Left forelimb (tissue), 1 donor: ENCODE measurements around the gene SAMD11.
"Not testable (repeated sequence)": the region's sequence is repeated elsewhere in the genome, so short reads cannot be mapped to it uniquely, and the experiment has no call there.

Experiments
- DNase-seq: peaks from one replicate; pipeline ENCODE4 v3.0.0-alpha.2; 2018; ENCODE audit warnings: low spot score

SAMD11 gene

DNA sequence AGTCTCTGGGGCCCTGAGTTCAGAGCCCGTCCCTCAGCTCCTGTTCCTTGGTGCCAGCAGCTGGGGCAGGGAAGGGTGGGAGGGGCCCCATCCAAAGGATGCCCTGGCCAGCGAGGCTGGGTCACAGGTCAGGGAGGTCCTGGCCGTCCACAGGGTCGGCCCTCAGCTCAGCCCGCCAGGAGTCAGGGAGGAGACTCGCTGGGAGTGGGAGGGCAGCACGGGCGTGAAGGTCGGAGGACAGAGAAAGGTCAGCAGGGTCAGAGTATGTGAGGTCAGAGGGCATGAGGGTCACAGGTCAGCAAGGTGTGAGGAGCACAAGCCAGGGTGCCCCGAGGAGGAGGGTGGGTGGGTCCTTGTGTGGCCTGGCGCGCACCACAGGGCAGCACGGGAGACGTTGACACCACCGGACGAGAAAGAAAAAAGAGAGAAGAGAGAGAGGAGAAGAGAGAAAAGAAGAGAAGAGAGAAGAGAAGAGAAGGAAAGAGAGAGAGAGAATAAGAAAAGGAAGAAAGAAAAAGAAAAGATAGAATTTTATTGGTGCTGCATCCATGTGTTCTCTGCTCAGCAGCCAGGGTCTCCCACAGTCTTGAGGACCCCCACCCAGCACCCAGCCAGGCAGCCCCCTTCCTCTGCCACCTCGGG is 51.1 kb downstream of the SAMD11 start:
- no peak for DNase-seq

DNA sequence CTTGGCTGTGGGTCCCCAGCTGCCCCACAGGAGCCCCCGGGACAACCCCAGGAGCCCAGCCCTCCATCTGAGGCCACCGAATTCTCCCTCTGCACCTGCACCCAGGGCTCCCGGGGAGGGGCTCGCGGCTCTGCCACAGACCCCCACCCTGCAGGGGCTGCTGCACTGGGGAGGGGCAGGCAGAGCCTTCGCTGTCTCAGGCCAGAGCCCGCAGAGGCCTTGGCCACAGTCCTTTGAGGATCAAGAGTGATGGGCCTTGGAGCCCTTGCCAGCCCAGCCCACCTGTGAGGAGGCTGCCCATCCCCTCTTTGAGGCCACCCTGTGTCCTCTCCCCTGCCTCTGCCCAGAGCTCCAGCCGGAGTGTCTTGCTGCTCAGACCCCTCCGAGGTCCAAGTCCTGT is 51.6 kb downstream of the SAMD11 start:
- no peak for DNase-seq

DNA sequence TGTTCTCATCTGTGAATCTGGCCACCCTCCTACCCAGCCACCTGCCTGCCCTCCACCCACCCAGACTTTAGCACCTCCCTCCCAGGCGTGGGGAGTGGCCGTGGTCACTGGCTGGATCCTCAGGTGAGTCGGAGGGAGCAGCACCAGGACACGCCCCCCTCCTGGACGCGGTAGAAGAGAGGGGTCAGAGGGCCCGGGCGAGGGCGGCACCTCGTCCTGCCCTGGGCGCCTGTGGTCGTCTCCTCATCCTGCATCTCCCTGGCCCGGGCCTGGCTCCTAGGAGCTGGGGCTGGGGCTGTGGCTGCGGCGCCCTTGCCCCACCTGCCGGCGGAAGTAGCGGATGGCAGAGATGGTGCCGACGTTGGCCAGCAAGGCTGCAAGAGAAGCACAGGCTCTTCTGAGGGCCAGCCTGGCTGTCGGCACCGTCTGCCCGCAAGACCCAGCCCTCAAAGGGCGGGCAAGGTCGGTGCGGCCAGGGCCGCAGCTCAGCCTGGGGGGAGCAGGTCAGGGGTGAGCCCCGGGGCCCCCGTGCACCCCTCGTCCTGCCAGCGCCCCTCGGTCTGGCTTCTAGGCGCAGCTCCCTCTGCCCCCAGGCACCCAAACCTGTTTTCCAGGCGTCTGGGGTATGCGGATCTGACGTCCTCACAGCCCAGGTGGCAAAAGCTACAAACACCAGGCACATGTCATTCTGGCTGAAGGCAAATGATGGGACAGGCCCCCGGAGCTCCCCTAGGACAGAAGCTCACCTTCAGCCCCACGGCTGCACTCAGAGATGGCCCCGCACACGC is 52.4 kb downstream of the SAMD11 start:
- no peak for DNase-seq

DNA sequence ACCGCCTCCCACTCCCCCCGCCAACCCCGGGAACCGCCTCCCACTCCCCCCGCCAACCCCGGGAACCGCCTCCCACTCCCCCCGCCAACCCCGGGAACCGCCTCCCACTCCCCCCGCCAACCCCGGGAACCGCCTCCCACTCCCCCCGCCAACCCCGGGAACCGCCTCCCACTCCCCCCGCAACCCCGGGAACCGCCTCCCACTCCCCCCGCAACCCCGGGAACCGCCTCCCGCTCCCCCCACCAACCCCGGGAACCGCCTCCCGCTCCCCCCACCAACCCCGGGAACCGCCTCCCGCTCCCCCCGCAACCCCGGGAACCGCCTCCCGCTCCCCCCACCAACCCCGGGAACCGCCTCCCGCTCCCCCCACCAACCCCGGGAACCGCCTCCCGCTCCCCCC is 53.1 kb downstream of the SAMD11 start:
- not testable (repeated sequence) for DNase-seq

DNA sequence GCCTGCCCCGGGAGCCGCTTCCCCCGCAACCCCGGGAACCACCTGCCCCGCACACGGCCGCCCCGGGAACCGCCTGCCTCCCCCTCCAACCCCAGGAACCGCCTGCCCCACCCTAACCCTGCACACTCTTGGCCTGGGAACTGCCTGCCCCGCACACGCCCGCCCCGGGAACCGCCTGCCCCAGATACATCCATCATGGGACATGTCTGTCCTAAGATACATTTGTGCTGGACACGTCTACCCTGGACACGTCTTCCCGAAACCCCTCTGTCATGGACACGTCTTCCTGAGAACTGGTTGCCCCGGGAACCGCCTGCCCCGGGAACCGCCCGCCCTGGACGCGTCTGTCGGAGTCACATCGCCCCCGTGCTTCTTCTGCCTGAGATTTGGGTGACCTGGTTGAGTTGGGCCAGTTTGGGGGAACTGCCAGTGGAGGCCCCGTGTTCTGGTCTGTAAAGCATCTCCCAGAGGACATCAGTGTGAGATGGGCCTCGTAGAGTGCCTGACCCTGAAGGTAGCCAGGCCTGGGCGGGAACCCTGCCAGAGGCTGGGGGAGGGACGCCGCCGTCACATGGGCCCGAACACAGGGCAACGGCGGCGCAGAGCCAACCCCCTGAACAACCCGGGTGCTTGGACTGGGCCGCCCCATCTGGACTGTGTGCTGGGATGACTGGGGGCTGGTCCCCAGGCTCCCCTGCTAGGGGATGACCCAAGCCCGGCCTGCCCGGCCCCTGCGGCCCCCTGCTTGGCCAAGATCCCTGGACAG is 54.5 kb downstream of the SAMD11 start:
- DNase-seq = no peak

DNA sequence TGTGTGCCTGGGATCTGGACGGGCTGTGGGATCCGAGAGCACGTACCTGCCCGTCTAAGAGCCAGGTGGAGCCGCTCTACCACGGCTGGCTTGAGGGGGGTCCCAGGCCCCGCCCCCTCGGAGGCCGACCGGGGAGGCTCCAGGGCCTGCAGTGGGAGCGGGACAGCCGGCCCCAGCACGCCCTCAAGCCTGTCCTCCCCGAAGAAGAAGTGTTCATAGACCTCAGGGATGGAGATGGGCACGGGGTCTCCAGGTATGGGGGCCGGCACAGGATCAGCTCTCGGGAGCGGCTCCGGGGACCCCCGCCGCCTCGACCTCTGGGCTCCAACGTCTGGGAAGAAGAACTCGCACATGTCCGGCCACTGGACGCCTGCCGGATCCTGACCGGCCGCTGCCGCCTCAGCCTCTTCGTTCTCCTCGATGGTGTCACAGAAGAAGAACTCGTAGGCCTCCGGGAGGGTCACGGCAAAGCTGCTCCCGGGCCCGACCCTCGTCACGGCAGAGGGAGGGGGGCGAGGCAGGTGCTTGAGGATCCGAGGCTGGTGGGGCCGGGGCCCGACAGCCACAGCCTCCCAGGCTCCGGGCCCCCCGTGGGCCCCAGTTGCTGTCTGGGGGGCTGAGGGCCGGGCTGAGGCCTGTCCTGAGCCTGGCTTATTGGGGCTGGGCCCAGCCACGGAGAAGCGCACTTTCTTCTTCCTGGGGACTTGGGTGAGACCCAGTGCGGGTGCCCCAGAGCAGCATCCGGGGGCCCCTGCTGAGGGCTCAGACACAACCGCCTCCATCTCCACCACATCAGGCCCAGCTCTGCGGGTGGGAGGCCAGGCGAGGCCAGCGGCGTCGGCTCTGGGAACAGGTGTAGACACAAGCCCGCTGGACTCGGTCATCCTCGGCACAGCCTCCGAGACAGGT is 55.4 kb downstream of the SAMD11 start:
- DNase-seq = no peak

DNA sequence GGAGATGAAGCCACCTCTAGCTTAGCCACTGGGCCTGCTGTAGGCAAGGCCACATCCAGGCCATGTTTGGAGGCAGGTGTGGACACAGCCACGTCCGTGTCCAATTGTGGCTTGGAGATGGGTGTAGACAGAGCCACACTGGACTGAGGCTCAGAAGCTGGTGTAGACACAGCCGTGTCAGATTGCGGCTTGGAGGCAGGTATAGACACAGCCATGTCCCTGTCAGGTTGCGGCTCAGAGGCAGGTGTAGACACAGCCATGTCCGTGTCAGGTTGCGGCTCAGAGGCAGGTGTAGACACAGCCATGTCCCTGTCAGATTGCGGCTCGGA is 56.0 kb downstream of the SAMD11 start:
- DNase-seq = no peak

DNA sequence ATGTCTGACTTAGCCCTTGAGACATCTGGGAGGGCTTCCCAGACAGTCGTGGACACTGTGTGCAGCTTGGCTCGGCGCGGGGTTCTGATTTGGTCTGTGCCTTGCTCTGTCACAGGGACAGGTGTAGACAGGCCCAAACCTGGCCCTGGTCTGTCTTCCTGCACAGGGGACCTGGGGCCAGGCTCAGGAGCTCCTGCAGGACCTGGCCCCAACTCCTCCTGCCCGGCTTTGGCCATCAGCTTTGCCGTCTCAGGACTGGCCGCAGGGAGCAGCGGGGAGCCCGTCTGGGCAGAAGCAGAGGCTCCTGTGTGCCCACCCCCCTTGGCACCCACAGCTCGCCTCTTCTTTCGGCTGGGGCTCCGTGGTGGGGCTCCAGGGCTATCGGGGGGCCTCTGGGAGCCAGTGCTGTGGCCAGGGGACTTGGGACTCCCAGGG is 56.4 kb downstream of the SAMD11 start:
- DNase-seq = no peak

DNA sequence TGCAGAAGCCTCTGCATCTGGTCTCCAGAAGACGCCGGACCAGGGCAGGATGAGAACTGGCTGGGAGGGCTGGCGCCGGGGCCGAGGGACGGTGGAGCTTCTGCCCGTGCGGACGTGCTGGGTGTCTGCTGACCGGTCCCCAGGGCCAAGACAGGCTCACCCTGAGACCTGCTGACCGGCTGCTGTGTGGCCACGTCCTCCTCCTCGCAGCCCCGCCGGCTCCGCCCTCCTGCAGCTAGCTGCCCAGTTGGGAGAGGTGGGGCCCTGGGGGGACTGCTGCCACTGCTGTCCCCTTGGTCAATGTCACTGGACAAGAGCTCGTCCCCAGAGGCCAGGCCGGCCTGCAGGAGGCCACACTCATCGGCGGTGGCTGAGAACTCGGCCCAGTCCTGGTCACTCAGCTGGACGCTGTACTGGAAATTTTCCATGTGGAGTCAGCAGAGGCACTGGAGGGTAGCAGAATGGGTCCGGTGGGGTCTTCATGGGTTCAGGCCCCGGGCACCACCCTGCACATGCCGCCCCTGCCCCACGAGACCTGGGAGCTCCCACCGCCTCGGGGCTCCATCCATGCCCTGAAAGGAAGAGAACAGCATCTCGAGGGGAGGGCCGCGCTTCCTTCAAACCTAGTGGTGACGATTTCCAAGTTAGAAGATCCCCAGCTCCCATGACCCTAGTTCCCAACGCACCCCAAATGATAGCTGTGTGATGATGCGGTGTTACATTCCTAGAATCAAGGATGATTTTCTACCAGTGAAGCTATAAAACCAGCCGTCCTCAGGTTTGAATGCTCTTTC is 57.1 kb downstream of the SAMD11 start:
- DNase-seq = no peak

DNA sequence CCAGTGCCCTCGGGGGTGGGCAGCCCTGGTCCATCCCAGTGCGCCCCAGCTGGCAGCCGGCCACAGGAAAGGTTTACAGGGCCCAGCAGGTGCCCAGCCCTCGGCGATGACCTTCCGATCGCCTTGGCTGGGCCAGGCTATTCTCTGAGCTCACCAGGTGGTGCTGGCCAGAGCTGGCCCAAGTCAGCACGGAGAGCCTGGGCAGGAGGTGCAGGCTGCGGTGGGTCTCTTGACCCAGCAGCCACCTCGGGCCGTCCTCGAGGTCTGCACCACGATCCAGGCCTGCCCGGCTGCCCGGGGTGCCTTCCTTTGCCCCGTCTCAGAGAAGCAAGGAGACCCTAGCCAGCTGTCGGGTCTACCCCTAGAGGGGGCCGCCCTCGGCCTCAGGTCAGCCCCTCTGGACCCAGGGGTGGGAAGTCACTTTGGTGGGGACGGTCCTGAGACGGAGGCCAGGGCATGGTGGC is 57.8 kb downstream of the SAMD11 start:
- DNase-seq = no peak

DNA sequence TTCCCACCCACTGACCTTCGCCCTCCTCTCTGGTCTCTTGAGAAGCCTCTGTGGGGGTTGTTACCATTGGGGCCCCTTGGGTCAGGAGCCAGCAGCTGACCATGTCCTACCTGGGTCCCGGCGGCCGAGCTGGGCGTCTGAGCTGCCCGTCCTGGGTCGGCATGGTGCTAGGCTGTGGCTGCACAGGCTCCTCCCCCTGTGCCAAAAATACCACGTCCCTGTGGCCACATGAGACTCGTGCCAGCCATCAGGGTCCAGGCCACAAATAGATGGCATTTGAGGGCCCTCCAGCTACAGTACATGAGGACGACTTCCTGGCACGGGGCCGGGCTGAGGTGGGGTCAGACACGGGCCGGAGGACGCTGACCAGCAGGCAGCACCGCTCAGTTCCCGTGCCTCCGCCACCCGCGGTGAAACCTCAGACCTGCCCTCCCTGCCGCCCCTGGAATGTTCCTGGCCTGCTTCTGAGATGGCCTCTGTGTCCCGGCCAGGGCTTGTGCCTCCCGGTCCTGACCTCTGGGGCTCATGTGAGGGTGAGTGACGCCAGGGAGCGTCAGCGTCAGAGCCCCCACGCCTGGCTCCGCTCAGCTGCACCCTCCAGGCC is 58.3 kb downstream of the SAMD11 start, which contains the start of gene PERM1:
TSS of gene PERM1 (minus strand) at position 139 of the 604 bp plus-strand sequence. CDS start 1,064 bp downstream, outside the sequence.
- no peak for DNase-seq

DNA sequence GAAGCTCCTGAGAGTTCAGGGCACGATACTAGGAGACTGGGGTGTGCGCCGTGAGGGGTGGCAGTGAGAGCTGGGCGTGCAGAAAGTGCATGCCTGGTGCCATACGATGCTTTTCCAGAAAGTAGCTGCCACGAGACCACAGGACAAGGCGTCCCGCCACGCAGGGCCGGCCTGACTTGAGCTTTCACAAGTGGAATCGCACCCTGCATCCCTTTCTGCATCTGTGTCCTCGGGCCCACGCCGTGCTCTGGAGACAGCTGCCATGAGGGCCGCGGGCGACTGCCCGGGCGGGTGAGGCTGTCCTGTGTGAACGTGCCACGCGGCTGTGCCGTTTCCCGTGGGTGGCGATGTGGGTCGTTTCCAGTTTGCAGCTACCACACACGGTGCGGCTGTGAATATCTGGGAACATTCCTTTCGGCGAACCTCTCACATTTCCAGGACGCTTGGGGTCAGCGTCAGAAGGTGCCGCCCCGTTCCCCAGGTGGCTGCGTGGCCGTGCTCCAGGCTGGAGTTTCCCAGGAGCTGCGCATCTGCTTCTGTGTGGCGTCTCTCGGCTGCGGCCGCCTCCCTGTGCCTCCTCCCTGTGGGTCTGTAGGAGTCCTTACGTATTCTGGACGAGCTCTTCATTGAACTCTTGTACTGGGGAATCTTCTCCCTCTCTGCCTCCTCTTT is 59.2 kb downstream of the SAMD11 start:
- no peak for DNase-seq

DNA sequence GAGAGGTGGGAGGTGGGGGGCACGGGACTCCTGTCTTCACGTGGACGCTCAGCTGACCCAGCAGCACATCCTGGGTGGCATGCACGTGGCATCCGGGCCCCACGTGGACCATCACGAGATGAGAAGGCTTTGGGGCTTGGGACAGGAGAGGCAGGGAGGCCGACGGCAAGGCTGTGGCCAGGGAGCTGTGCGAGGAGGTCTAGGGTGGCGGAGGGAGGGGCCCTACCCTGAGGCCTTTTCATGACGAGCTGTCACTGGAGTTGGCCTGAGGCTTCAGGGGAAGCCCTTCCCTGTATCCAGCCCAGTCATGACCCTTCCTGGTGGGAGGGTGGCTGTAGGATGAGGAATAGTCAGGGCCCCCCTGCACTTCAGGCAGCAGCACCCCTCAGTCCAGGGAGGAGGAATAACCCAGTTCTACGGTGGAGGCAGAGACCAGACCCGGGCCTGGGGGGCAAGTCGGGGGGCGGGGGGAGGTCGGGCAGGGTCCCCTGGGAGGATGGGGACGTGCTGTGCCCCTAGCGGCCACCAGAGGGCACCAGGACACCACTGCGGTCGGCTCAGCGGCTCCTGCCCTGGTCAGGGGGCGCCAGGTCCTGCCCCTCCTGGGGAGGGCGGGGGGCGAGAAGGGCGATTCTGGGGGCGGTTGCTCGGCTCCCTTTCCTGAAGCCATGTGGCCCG is 60.2 kb downstream of the SAMD11 start:
- no peak for DNase-seq

DNA sequence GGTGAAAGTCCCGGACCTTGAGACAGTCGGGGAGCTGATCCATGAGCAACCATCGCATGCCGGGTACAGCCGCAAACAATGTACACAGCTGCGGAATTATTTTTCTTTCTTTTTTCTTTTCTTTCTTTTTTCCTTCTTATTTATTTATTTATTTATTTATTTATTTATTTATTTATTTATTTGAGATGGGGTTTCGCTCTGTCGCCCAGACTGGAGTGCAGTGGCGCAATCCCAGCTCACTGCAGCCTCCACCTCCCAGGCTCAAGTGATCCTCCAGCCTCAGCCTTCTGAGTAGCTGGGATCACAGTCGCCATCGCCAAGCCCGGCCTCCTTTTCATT is 60.7 kb downstream of the SAMD11 start:
- DNase-seq = no peak

DNA sequence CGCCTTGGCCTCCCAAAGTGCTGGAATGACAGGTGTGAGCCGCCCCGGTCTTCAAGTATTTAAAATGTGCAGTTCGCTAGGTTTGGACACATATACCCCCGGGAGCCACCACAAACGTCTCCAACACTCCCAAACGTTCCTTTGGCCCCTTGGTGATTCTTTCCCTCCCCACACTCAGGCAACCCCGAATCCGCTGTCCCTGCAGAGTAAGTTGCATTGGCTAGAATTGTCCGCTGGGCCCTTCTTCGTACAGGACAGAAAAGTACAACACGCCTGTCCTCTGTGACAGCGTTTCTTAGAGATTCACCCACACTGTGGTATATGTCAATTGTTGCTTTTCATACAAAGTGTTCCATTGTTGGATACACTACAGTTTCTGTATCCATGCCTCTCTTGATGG is 61.4 kb downstream of the SAMD11 start:
- no peak for DNase-seq

DNA sequence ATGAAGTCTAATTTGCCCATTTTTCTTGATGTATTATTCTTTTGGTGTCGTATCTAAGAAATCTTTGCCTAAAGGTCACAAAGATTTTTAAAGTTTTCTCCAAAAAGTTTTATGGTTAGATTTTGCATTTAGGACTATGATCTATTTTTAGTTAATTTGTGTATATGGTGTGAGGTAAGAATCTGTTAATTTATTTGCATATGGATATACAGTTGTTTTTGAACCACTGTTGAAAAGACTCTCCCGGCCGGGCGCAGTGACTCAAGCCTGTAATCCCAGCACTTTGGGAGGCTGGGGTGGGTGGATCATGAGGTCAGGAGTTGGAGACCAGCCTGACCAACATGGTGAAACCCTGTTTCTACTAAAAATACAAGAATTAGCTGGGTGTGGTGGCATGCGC is 64.3 kb downstream of the SAMD11 start:
- DNase-seq = not testable (repeated sequence)

DNA sequence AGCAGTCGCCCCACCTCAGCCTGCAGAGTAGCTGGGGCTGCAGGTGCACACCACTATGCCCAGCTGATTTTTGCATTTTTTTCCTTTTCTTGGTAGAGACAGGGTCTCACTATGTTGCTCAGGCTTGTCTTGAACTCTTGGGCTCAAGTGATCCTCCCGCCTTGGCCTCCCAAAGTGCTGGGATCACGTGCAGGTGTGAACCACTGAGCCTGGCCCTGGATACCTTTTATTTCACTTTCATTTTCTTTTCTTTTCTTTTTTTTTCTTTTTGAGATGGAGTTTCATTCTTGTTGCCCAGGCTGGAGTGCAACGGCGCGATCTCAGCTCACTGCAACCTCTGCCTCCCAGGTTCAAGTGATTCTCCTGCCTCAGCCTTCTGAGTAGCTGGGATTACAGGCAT is 67.6 kb downstream of the SAMD11 start:
- not testable (repeated sequence) for DNase-seq

DNA sequence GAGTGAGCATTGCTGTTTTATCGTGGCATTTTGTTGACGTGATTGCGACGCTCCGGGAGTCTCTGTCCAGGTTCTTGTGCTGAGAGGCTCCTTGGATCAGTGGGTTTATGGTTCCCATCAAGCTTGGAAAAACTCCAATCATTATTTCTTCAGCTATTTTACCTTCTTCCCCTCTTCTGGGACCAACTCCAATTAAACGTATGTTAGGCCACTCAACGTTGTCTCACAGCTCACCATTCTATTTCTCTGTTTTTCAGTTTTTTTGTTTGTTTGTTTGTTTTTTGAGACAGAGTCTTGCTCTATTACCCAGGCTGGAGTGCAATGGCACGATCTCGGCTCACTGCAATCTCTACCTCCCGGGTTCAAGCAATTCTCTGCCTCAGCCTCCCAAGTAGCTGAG is 68.2 kb downstream of the SAMD11 start:
- no peak for DNase-seq

DNA sequence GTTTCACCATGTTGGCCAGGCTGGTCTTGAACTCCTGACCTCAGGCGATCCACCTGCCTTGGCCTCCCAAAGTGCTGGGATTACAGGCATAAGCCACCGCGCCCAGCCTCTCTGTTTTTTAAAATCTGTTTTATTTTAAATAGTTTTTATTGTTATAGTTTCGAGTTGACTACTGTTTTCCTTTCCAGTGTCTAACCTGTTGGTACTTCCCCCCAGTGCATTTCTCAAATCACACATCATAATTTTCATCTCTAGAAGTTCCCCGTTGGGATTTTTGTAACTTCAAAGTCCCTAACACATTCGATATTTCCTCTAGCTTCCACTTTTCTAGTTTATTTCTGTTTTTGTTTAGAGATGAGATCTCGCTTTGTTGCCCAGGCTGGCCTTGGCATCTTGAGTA is 68.6 kb downstream of the SAMD11 start:
- no peak for DNase-seq
